AG09309 (cell line): ENCODE results near the gene SLC12A1.
"Not testable (repeated sequence)": the region's sequence is repeated elsewhere in the genome, so short reads cannot be mapped to it uniquely, and the experiment has no call there.

Experiments used
- DNase-seq: peaks from one replicate; pipeline ENCODE4 v3.0.0-alpha.2; 2010; ENCODE audit warnings: low read depth
- H3K4me3 ChIP-seq: 2 replicates; pipeline ENCODE4 v1.5.1; 2011; ENCODE audit warnings: mild to moderate bottlenecking, low read depth, low read length, moderate library complexity; ENCODE audit not compliant: control insufficient read depth
- TF ChIP-seq, protein P1 (sequence below): IDR thresholded peaks from 2 replicates; pipeline ENCODE4 v1.5.1; 2011; ENCODE audit warnings: mild to moderate bottlenecking, low read depth, low read length, inconsistent platforms; ENCODE audit not compliant: insufficient read depth, control insufficient read depth; ENCODE audit errors: missing control alignments

The SLC12A1 gene

DNA sequence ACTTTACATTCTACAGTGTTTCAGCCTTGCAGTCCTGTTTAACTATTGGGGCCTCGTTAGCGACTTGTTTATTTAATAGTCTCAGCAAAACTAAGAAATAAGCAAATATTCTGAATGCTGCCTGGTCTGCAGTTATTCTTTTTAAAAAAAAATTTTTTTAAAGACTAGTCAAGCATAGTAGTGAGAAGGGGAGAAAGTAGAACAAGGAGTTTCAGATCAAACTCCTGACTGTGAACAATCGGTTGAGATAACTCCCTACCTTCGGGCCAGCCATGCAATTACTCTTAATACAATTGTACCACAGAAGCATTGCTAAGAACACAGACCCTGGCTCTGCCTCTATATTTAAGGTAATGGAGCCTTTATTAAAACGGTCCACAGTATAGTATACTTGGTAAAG, 119.3 kb downstream of the SLC12A1 start:
- H3K4me3 ChIP-seq, result no peak overlapping the region
- TF ChIP-seq, protein P1, sequence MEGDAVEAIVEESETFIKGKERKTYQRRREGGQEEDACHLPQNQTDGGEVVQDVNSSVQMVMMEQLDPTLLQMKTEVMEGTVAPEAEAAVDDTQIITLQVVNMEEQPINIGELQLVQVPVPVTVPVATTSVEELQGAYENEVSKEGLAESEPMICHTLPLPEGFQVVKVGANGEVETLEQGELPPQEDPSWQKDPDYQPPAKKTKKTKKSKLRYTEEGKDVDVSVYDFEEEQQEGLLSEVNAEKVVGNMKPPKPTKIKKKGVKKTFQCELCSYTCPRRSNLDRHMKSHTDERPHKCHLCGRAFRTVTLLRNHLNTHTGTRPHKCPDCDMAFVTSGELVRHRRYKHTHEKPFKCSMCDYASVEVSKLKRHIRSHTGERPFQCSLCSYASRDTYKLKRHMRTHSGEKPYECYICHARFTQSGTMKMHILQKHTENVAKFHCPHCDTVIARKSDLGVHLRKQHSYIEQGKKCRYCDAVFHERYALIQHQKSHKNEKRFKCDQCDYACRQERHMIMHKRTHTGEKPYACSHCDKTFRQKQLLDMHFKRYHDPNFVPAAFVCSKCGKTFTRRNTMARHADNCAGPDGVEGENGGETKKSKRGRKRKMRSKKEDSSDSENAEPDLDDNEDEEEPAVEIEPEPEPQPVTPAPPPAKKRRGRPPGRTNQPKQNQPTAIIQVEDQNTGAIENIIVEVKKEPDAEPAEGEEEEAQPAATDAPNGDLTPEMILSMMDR, result no peak
- DNase-seq, result no peak

DNA sequence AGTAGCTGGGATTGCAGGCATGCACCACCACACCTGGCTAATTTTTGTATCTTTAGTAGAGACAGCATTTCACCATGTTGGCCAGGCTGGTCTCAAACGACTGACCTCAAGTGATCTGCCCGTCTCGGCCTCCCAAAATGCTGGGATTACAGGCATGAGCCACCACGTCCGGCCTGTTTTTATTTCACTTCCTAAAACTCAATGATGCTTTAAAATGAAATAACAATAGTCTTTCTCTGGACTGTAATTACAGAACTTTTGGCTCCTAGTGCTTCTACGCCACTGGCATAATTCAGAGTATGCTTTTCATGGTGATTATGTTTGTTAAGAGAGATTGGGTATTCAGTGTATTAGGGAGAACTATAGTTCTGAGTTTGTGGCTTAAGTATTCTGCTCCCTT, 120.1 kb downstream of the SLC12A1 start:
- not testable (repeated sequence) for DNase-seq, H3K4me3 ChIP-seq

DNA sequence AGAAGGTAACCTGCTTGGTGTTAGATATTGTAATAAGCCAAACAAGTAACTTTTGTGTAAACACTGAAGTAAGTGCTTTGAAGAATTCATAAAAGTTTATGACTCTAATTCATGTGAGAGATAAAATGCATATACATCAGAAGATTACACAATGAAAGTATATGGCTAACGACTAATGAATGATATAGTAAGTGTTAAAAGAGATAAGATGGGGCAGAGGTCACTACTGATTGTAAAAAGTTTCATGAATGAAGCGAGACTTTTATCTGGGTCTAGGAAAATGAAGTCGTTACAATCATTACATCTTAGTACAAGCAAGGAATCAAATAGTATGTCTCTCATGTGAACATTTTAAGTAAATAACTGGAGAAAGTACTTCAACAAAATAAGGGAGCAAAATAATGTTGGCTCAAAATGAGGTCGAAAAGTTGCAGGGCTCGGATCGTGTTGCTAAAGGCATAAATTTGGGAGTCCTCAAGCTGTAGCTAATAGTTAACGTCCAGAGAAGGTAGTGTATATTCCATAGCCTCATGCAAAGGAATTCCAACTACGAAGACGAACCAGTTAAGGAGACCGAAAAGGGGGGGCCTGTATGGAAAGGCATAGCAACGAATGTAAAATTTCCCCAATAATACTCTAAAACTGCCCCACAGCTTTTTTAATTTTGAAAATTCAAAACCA, 124.1 kb downstream of the SLC12A1 start:
- TF ChIP-seq, protein P1, result no peak
- DNase-seq, result no peak
- H3K4me3 ChIP-seq, result peak overlapping the region; percentile 78

DNA sequence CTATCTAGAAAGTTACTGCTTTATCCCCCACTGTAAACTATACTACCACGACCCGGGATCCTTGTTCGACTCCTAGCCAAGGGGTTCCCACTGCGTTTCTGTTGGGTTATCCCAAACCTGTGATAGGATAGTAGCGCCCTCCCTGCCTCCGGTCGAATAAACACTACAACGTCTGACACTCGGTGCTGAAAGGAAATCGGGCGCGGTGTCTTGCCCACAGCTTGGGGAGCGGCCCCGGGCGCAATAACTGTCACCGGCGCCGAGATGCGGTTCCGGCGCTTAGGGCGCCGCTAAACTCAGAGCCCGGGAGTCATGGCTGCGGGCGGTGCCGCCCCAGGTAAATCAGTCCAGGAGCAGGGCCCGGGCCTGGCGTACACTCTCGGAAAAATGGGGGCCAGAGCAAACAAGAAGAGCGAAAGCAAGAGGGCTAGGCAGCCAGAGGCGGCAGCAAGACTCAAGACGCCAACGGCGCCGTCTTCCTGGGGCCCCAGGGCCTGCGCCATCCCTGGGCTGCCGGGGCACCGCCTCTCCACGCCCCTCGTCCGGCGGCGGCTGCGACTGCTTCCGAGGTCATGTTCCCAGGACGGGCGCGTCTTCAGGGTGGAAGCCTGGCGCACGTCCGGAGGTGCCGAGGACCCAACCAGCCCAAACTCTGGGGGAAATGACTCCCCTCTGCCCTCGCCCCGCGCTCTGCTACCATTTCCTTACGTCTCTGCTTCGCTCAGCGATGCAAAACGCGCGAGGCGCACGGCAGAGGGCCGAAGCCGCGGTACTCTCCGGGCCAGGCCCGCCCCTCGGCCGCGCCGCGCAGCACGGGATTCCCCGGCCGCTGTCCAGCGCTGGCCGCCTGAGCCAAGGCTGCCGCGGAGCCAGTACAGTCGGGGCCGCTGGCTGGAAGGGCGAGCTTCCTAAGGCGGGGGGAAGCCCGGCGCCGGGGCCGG, 125.0 kb downstream of the SLC12A1 start, which contains the start of gene DUT:
DUT (plus strand) TSS at position 575 of the 941 bp plus-strand sequence; CDS start at position 662, 87 bp downstream.
- H3K4me3 ChIP-seq, result peak within 1 kb of the TSS; percentile 78
- TF ChIP-seq, protein P1, result no peak
- no peak for DNase-seq

DNA sequence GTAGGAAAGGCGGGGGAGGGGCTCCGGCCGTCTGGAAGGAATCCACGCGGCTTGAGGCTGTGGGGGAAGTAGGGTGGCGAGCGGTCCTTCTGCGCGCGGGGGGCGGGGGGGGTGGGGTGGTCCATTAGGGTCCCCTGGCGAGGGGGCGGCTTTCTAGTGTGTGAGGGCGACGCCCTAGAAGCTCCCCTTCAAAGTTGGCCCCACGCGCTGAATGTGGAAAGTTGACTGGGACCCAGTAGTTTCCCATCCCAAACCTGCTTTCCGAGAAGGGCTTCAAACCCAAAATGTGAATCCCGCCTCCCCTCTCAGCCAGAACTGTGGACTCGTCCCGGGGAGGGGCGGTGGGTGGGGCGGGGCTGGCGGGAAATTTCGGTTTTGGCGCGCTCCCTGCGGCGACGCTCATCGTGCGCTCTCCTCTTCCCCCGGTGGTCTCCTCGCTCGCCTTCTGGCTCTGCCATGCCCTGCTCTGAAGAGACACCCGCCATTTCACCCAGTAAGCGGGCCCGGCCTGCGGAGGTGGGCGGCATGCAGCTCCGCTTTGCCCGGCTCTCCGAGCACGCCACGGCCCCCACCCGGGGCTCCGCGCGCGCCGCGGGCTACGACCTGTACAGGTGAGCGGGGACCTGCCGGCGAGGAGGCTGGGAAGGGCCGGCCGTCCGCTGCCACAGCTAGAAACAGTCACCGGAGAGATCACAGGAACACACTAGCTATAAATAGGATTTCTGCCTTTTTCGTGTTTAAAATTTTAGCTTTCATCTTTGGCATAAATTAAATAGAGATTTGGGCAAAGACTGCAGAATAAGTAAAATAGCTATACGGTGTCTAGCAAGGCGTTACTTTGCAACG, 125.9 kb downstream of the SLC12A1 start:
- TF ChIP-seq, protein P1, result no peak
- DNase-seq, result no peak
- peak overlapping the region; percentile 78 for H3K4me3 ChIP-seq

DNA sequence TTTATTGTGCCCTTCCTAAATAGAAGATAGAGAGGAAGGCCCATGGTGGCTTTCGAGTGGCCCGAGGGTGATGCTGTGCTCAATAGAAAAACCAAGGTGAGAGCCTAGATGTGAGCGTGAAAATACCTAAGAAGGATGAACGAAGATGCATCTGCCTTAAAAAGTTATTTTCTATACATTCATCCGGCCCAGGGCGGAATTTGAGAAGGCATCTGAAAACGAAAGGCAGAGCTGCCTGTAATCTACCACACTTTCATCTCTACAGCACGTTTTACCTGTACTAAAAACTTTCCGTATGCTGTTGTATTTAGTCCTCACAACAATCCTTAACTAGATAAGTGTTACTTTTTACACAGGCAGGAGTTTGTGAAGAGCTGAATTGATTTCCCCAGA, 126.5 kb downstream of the SLC12A1 start:
- TF ChIP-seq, protein P1, result no peak
- peak overlapping the region; percentile 78 for H3K4me3 ChIP-seq
- no peak for DNase-seq

DNA sequence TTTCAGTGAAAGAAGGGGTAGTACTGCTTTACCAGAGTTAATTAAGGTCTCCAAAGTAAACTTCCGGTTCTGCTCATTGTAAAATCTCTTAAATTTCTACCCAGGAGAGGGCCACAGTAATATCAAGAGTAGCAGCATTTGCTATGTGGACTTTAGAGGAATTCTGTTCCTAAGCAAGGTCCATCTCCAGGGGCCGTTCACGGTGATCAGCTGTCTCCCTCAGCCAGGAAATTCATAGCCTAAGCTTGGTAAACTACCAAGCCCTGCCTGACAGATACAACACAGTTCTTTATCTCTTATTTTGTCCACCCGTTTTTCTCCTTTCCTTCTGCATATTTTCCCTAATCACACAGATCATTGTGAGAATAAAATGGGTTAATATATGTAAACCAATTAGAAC, 127.4 kb downstream of the SLC12A1 start:
- TF ChIP-seq, protein P1, result no peak
- no peak overlapping the region for H3K4me3 ChIP-seq
- no peak for DNase-seq
